ENCODE results near the gene TCP11. TPM values are rescaled to one million over a fixed set of nuclear protein-coding genes. Genes with fewer than 3 reads are reported as not detected.

The TCP11 gene
- total and polyA plus RNA-seq, 2 of the 13 experiments (the other 11 are each of a cell fraction or from before 2014, with no cell fraction given): 0.04 TPM; not detected in 1

DNA sequence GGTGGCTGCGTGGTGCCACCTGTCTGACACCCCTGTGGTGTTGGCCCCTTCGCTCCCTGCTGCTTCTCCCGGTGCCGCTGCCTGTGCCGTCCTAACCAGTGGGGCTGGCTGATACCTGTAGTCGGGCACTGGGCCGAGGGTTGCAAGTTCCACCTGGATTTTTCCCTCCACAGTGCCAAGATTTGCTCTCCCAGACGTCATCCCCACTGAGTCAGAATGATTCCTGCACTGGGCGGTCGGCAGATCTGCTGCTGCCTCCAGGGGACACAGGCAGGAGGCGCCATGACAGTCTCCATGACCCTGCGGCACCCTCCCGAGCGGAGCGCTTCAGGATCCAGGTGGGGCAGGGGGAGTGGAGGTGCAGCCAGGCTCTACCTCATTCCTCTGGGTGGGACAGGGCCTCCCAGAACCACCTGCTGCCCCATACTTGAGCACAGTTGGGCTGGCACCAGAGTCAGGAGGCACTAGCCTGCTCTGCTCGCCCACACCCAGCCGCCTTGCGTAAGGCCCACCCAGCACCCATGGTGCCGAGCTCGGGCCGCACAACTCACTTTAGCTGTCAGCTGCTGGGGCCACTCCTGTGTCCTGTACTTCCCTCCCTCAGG, 60.2 kb downstream of the TCP11 start:
- no peaks in the 10 kb centered on the region for H3K27me3 ChIP-seq (ENCODE audit: control insufficient read depth in 1 of 2, insufficient read depth in 2 of 2, low read length in 2 of 2)
- no peak overlapping the region for H3K27ac ChIP-seq (ENCODE audit: extremely low read length, insufficient read depth, low read length)
- DNase-seq (ENCODE audit: low spot score) (no peak), ATAC-seq (no peak), FAIRE-seq (no peak)
- intact Hi-C loops (cut with micrococcal nuclease; ENCODE audit: unreplicated experiment) (no loop called here), in situ Hi-C loops (cut with HindIII; ENCODE audit: extremely low pct_ligation_motif_present, low pct_unique_long_range_greater_than_20kb) (no loop called here)
- WGBS (ENCODE audit: low lambda C conversion rate): over 99% methylated on average over 14 of the region's 21 CpGs
- TF ChIP-seq AGO2 (optimal IDR thresholded peaks at IDR 0.05; ENCODE audit: low read depth, low read length) (peak; percentile 26), NR2F2 (IDR thresholded peaks at IDR 0.05; ENCODE audit: borderline replicate concordance, low read depth) (no peak)
- no peak overlapping the region for H3K4me3 ChIP-seq (replicated peaks in 1 of 3; ENCODE audit: insufficient read depth in 1 of 3, low read depth in 2 of 3, low read length in 3 of 3)
- POLR2A ChIA-PET: no interaction called here
- H3K79me2 ChIP-seq (ENCODE audit: insufficient read depth, low read length): no peaks in the 10 kb centered on the region
- H2AFZ ChIP-seq (ENCODE audit: low read length): no peak overlapping the region
- H4K20me1 ChIP-seq (ENCODE audit: insufficient read depth, low read length): no peaks in the 10 kb centered on the region
- CTCF ChIA-PET (ENCODE audit: low intra/inter-chr PET ratio, low total read pairs): no interaction called here
- H3K9ac ChIP-seq (ENCODE audit: insufficient read depth, low read depth, low read length): no peak overlapping the region
- BruUV-seq (replicated peaks): no TSS peak
- no peaks in the 10 kb centered on the region for H3K4me1 ChIP-seq (ENCODE audit: insufficient read depth, low read length)
- no peaks in the 10 kb centered on the region for H3K9me3 ChIP-seq (ENCODE audit: low read length)
- H3K36me3 ChIP-seq (replicated peaks in 1 of 2; ENCODE audit: control insufficient read depth in 1 of 2, insufficient read depth in 2 of 2, low read length in 2 of 2): peaks cover 24 to 37% of the 10 kb centered on the region in 2 experiments
- H3K4me2 ChIP-seq (ENCODE audit: low read depth, low read length): no peak overlapping the region

DNA sequence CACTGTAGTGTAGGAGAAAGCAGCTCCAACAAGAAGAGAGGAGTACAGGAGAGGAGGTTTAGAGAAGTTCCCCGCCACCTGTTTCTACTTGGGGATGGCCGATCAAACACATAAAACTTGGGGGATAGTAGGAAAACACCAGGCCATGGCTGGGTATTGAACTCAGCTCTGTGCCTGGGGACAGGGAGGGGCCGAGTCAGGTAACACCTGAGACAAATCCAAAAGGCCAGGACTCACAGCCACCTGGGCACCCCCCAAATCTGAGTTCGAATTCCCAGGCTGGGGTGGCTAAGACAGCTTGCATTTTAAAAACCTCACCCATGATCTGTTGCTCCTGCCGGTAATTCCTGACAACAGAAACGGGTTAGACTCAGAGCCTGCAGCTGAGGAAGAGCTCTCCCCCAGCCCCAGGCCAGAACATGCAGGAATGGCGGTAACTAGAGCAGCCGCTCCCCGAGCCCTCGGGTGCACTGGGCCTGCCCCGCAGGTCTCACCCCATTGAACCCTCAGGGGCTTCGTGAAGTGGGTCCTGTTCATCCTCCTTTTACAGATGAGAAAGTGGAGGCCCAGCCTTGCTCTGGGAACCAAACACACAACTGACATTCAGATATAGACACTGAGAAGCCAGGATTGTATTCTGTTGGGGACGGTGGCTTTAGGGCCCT, 61.0 kb downstream of the TCP11 start:
- H3K4me1 ChIP-seq (ENCODE audit: insufficient read depth, low read length): no peaks in the 10 kb centered on the region
- ChIA-PET POLR2A (no interaction called here), CTCF (ENCODE audit: low intra/inter-chr PET ratio, low total read pairs) (no interaction called here)
- H3K27me3 ChIP-seq (ENCODE audit: control insufficient read depth in 1 of 2, insufficient read depth in 2 of 2, low read length in 2 of 2): no peaks in the 10 kb centered on the region
- H3K27ac ChIP-seq (ENCODE audit: extremely low read length, insufficient read depth, low read length): no peak overlapping the region
- in situ Hi-C loops (cut with HindIII; ENCODE audit: extremely low pct_ligation_motif_present, low pct_unique_long_range_greater_than_20kb): no loop called here
- ATAC-seq (no peak), DNase-seq (ENCODE audit: low spot score) (no peak), FAIRE-seq (no peak)
- intact Hi-C loops (cut with micrococcal nuclease; ENCODE audit: unreplicated experiment): no loop called here
- H3K9ac ChIP-seq (ENCODE audit: insufficient read depth, low read depth, low read length): no peak overlapping the region
- H3K4me2 ChIP-seq (ENCODE audit: low read depth, low read length): no peak overlapping the region
- H3K4me3 ChIP-seq (replicated peaks in 1 of 3; ENCODE audit: insufficient read depth in 1 of 3, low read depth in 2 of 3, low read length in 3 of 3): no peak overlapping the region
- 95% methylated on average over 7 of the region's 13 CpGs for WGBS (ENCODE audit: low lambda C conversion rate)
- H3K36me3 ChIP-seq (replicated peaks in 1 of 2; ENCODE audit: control insufficient read depth in 1 of 2, insufficient read depth in 2 of 2, low read length in 2 of 2): peaks cover 24 to 34% of the 10 kb centered on the region in 2 experiments
- H4K20me1 ChIP-seq (ENCODE audit: insufficient read depth, low read length): no peaks in the 10 kb centered on the region
- no peaks in the 10 kb centered on the region for H3K79me2 ChIP-seq (ENCODE audit: insufficient read depth, low read length)
- no peak overlapping the region for H2AFZ ChIP-seq (ENCODE audit: low read length)
- no TSS peak for BruUV-seq (replicated peaks)
- no peaks in the 10 kb centered on the region for H3K9me3 ChIP-seq (ENCODE audit: low read length)
- TF ChIP-seq, protein P1, sequence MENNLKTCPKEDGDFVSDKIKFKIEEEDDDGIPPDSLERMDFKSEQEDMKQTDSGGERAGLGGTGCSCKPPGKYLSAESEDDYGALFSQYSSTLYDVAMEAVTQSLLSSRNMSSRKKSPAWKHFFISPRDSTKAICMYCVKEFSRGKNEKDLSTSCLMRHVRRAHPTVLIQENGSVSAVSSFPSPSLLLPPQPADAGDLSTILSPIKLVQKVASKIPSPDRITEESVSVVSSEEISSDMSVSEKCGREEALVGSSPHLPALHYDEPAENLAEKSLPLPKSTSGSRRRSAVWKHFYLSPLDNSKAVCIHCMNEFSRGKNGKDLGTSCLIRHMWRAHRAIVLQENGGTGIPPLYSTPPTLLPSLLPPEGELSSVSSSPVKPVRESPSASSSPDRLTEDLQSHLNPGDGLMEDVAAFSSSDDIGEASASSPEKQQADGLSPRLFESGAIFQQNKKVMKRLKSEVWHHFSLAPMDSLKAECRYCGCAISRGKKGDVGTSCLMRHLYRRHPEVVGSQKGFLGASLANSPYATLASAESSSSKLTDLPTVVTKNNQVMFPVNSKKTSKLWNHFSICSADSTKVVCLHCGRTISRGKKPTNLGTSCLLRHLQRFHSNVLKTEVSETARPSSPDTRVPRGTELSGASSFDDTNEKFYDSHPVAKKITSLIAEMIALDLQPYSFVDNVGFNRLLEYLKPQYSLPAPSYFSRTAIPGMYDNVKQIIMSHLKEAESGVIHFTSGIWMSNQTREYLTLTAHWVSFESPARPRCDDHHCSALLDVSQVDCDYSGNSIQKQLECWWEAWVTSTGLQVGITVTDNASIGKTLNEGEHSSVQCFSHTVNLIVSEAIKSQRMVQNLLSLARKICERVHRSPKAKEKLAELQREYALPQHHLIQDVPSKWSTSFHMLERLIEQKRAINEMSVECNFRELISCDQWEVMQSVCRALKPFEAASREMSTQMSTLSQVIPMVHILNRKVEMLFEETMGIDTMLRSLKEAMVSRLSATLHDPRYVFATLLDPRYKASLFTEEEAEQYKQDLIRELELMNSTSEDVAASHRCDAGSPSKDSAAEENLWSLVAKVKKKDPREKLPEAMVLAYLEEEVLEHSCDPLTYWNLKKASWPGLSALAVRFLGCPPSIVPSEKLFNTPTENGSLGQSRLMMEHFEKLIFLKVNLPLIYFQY (CRISPR knock-in tag; IDR thresholded peaks at IDR 0.05; ENCODE audit: borderline replicate concordance): no peak
- TF ChIP-seq ETV6 (CRISPR knock-in tag; conservative IDR thresholded peaks at IDR 0.05): no peak
- no peak for TF ChIP-seq NFIC (IDR thresholded peaks at IDR 0.05; ENCODE audit: low read length)
- no peak for TF ChIP-seq ZNF780A (CRISPR knock-in tag; IDR thresholded peaks at IDR 0.05)
- TF ChIP-seq NCOA2 (CRISPR knock-in tag; IDR thresholded peaks at IDR 0.05): no peak
- TF ChIP-seq NFATC3 (CRISPR knock-in tag; IDR thresholded peaks at IDR 0.05): no peak
- TF ChIP-seq, protein P2, sequence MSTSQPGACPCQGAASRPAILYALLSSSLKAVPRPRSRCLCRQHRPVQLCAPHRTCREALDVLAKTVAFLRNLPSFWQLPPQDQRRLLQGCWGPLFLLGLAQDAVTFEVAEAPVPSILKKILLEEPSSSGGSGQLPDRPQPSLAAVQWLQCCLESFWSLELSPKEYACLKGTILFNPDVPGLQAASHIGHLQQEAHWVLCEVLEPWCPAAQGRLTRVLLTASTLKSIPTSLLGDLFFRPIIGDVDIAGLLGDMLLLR (CRISPR knock-in tag; IDR thresholded peaks at IDR 0.05): no peak
- TF ChIP-seq ZNF33B (CRISPR knock-in tag; IDR thresholded peaks at IDR 0.05): no peak
- no peak for TF ChIP-seq DBP (CRISPR knock-in tag; IDR thresholded peaks at IDR 0.05; ENCODE audit: not compliant biosample characterization)
- no peak for TF ChIP-seq NFKBIZ (CRISPR knock-in tag; IDR thresholded peaks at IDR 0.05)
- no peak for TF ChIP-seq ZNF75D (CRISPR knock-in tag; IDR thresholded peaks at IDR 0.05; ENCODE audit: borderline replicate concordance)

Measured in HepG2 (cell line).